Measurements from ENCODE around the gene NEB. TPM values are rescaled to one million over a fixed set of nuclear protein-coding genes. Genes with fewer than 3 reads are reported as not detected.

The NEB gene
- total and polyA plus RNA-seq, 2 of the 4 experiments (the other 2 are of a cell fraction) = under 0.01 TPM; not detected in 1

DNA sequence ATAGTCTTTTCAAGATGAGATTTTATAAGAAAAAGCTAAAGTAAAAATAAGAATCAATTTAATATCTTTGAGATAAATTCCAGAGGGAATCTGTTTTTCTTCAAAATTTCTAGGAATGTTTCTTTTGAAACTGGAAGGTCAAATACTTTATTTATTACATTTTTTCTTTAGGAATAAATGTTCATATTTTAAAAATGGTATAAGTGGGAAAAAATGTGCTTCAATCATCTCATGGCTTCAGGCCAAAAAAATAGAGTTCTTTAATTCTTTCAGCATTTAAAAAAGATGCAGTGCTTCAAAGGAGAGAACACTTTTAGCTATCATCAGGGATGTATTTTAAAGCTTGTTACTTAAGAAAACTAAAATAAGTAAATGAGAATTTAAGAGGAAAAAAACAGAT lies 110.6 kb downstream of the NEB start:
- Histone ChIP-seq H3K14ac (replicated peaks; ENCODE audit: low read depth, low read length) (no peak overlapping the region), H4K5ac (ENCODE audit: low read depth, low read length) (no peak overlapping the region), H2AK5ac (ENCODE audit: low read depth, low read length) (no peak overlapping the region), H2BK20ac (ENCODE audit: low read depth, low read length) (no peak overlapping the region), H2AFZ (replicated peaks; ENCODE audit: low read length, poor library complexity) (no peak overlapping the region), H3K56ac (ENCODE audit: extremely low read depth, insufficient read depth, low read length) (no peak overlapping the region), H3K27ac (ENCODE audit: insufficient read depth, low read length) (no peak overlapping the region), H2AK9ac (replicated peaks; ENCODE audit: low read depth, low read length, poor library complexity) (no peak overlapping the region), H3K4me3 (ENCODE audit: insufficient read depth, low read depth, low read length) (no peak overlapping the region), H4K8ac (ENCODE audit: low read depth in 2 of 2, low read length in 2 of 2) (no peak overlapping the region), H3K36me3 (ENCODE audit: control insufficient read depth, insufficient read depth, low read length) (no peaks in the 10 kb centered on the region), H4K20me1 (ENCODE audit: insufficient read depth, low read length) (no peaks in the 10 kb centered on the region), H3K9me1 (ENCODE audit: insufficient read depth, low read length) (peaks cover 3% of the 10 kb centered on the region; the same call in 1 of the 2 replicates), H4K91ac (ENCODE audit: insufficient read depth, low read depth, low read length) (no peak overlapping the region), H3K4me2 (ENCODE audit: low read depth, low read length) (no peak overlapping the region), H2BK15ac (ENCODE audit: low read depth, low read length) (no peak overlapping the region), H3K9me3 (ENCODE audit: control insufficient read depth, insufficient read depth, low read length) (no peaks in the 10 kb centered on the region), H3K9ac (ENCODE audit: low read depth, low read length) (no peak overlapping the region), H3K23ac (ENCODE audit: low read depth, low read length) (no peak overlapping the region), H3K4ac (ENCODE audit: low read depth, low read length) (no peak overlapping the region), H3K27me3 (ENCODE audit: control insufficient read depth, insufficient read depth, low read length) (no peaks in the 10 kb centered on the region), H3K4me1 (ENCODE audit: control insufficient read depth, insufficient read depth, low read length) (no peaks in the 10 kb centered on the region), H2BK5ac (ENCODE audit: low read depth, low read length, poor library complexity, severe bottlenecking) (no peak overlapping the region), H2BK120ac (ENCODE audit: low read depth, low read length) (no peak overlapping the region), H3K79me1 (ENCODE audit: low read depth in 1 of 2, low read length in 2 of 2) (no peaks in the 10 kb centered on the region), H3K18ac (ENCODE audit: low read depth, low read length) (no peak overlapping the region)
- dilution Hi-C loops (cut with HindIII; ENCODE audit: low sequenced_read_pairs, unreplicated experiment) (no loop called here), intact Hi-C loops (cut with micrococcal nuclease) (no loop called here), in situ Hi-C loops (cut with MboI; ENCODE audit: low sequenced_read_pairs) (no loop called here)
- no peak for ATAC-seq (ENCODE audit: low read depth)
- ChIA-PET POLR2A (ENCODE audit: unreplicated experiment) (no interaction called here), CTCF (no interaction called here)
- DNase-seq = no peak
- no TSS peak for BruUV-seq (replicated peaks)
- TF ChIP-seq ELK1 (IDR thresholded peaks at IDR 0.05; ENCODE audit: borderline replicate concordance, low read depth, low read length) = no peak
- TF ChIP-seq BHLHE40 (IDR thresholded peaks at IDR 0.05; ENCODE audit: low read depth, low read length) = no peak
- no peak for TF ChIP-seq CHD1 (IDR thresholded peaks at IDR 0.05; ENCODE audit: low read depth, low read length)

Measured in IMR-90 (cell line).